AG04450 (cell line): ENCODE results near the gene BANP. TPM values are rescaled to one million over a fixed set of nuclear protein-coding genes. Genes with fewer than 3 reads are reported as not detected.

Experiments
- CTCF ChIA-PET: fragments of 300-600, 350-600 bp; formaldehyde crosslinking; extraction: SDS; loops from one replicate; lab custom pipeline; 2022; ENCODE audit warnings: antibody characterized with exemption, inconsistent platforms; lab: Charles Lee
- POLR2A ChIA-PET: fragments of 350-600 bp; formaldehyde crosslinking; extraction: SDS; loops from one replicate; lab custom pipeline; 2021; ENCODE audit warnings: antibody characterized with exemption, inconsistent platforms; lab: Yijun Ruan, JAX
- DNase-seq: peaks from one replicate; pipeline ENCODE4 v3.0.0-alpha.2; 2011; ENCODE audit warnings: low read depth, low spot score
- H3K27ac ChIP-seq: one replicate; pipeline ENCODE4 v1.5.1; 2012; ENCODE audit warnings: low read depth, low read length, control low read depth
- H3K27me3 ChIP-seq: one replicate; pipeline ENCODE4 v1.6.0; 2012; ENCODE audit warnings: low read length; ENCODE audit not compliant: control insufficient read depth, insufficient read depth
- H3K4me3 ChIP-seq: 2 replicates; pipeline ENCODE4 v1.5.1; 2011; ENCODE audit warnings: mild to moderate bottlenecking, low read depth, low read length, control low read depth
- H3K9me3 ChIP-seq: 2 replicates; pipeline ENCODE4 v1.5.1; 2012; ENCODE audit warnings: low read length; ENCODE audit not compliant: control insufficient read depth, insufficient read depth
- CTCF ChIP-seq: IDR thresholded peaks from 2 replicates; pipeline ENCODE4 v1.5.1; 2011; ENCODE audit warnings: low read depth, low read length, control low read depth, inconsistent platforms
- polyA plus RNA-seq: library from polyadenylated mRNA; depleted of rRNA; stranded (reverse); fragments of >200 nt; gene quantifications from 2 replicates; pipeline ENCODE4 v1.2.3, GENCODE V29; 2011

Gene BANP
- polyA plus RNA-seq, 1 experiment, result 18.6 TPM

DNA sequence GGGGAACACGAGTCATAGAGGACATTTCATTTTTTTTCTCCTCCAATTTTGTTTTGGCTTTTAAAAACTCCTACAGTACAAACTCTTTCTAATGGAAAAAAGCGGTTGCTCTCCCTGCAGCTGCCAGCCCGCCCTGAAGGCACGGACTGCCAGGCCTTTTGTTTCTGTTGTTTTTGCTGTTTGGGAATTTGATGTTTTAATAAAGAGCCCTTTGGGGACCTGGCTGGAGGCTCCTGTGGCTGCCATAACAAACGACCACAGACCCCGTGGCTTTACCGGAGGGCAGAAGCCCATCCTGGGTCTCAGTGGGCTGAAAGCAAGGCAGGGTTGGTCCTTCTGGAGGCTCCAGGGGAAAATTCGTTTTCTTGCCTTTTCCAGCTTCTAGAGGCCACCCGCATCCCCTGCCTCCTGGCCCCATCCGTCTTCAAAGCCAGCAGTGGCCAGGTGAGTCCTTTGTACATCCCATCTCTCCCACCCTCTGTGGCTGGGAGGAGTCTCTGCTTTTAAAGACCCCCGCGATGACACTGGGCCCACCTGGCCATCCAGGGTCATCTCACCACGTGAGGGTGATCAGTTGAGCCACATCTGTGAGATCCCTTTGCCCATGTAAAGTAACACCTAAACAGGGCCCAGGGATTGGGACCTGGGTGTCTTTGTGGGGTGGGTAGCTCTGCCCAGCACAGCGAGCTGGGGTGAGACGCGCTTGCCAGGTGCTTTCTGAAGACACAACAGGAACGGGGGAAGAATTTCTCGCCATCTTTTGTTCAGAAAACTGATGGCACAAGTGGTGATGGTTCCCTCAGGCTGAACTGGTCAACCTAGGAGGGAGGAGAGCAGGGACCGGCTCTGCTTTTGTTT is 113.9 kb downstream of the BANP start:
- Histone ChIP-seq H3K27ac (no peak overlapping the region), H3K27me3 (no peaks in the 10 kb centered on the region), H3K4me3 (no peak overlapping the region), H3K9me3 (peaks cover 8% of the 10 kb centered on the region; the same call in 1 of the 2 replicates)
- DNase-seq, result no peak
- ChIA-PET CTCF (interaction anchor here (0.6 kb wide), 1 partner anchor 17 kb away, joined by 4 read pairs; no protein-coding TSS in a partner anchor), POLR2A (interaction anchor here (0.8 kb wide), 1 partner anchor 384 kb away, joined by 3 read pairs; no protein-coding TSS in a partner anchor)
- TF ChIP-seq CTCF, result no peak

DNA sequence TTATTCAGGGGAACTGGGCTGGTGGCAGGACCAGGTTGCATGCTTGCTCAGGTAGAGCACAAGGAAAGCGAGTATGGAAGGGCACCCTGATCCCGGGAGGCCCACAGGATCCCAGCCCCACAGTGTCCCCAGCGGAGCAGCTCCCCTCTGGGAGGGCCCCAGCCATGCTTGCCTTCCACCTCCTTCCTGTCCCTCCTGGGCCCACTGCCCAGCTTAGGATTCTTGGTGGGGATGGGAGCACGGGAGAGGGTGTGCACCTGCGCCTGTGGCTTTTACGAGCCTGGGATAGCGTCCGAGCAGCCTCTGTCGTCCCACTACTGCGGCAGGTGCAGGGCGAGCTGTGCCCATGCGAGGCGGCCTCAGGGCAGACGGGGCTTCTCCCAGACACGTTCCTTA is 114.5 kb downstream of the BANP start:
- ChIA-PET CTCF (interaction anchor here (0.5 kb wide), 1 partner anchor 135 kb away, joined by 4 read pairs; no protein-coding TSS in a partner anchor), POLR2A (no interaction called here)
- Histone ChIP-seq H3K4me3 (no peak overlapping the region), H3K27ac (no peak overlapping the region), H3K27me3 (no peaks in the 10 kb centered on the region), H3K9me3 (peaks cover 8% of the 10 kb centered on the region; the same call in 1 of the 2 replicates)
- no peak for DNase-seq
- no peak for TF ChIP-seq CTCF

GRCh38 chr16:88066234-88066633 is 115.0 kb downstream of the BANP start:
- CTCF ChIA-PET, result interaction anchor here (0.5 kb wide), 1 partner anchor 135 kb away, joined by 4 read pairs; no protein-coding TSS in a partner anchor

DNA sequence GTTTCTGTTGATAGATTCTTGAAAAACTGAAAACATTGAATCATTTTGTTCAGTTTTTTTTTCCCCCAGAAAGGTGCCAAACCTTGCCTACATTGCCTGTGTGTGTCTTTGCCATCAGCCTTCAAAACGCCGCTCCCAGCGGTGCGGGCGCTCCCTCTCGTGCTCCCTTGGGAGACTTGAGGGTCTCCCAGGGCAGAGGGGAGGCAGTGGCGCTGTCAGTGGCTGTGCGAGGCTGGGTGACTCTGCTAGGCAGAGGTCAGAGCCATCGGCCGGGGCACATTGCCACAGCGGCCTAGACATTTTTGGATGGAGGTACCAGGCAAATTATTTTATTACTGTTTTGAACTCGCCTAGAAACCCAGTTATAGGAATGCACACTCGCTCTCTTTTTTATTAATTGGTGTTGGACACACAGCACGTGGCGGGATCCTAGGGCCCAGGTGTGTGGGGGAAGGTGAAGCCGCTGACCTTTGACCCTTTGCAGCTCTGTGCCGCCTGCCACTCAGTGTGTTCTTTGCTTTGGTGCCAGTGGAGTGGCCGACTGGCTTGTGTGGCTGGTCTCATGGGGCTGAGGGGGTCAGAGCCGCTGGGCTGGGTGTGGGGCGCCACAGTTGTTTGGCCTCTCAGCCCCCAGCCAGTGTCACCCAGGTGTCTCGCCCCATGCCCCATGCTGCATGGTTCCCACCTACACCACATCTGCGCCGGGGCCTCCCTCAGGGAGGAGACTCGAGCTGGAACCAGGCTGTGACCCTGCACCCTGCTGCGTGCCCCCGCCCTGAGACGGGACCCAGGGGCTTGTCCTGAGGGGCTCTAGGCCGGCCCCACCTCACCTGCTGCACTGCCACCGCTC is 115.7 kb downstream of the BANP start:
- no peak overlapping the region for H3K4me3 ChIP-seq
- no peak overlapping the region for H3K27ac ChIP-seq
- ChIA-PET CTCF (no interaction called here), POLR2A (no interaction called here)
- no peaks in the 10 kb centered on the region for H3K27me3 ChIP-seq
- H3K9me3 ChIP-seq, result peaks cover 8% of the 10 kb centered on the region; the same call in 1 of the 2 replicates
- no peak for DNase-seq
- no peak for TF ChIP-seq CTCF

More at GRCh38 chr16:88066234-88066633, 115.0 kb downstream of the BANP start:
- Histone ChIP-seq H3K4me3 (no peak overlapping the region), H3K27ac (no peak overlapping the region), H3K27me3 (no peaks in the 10 kb centered on the region), H3K9me3 (peaks cover 8% of the 10 kb centered on the region; the same call in 1 of the 2 replicates)
- POLR2A ChIA-PET, result no interaction called here
- no peak for DNase-seq
- no peak for TF ChIP-seq CTCF
